Hematopoietic multipotent progenitor cell (in vitro differentiated cells): ENCODE data around the gene ZMYND8. TPM values are rescaled to one million over a fixed set of nuclear protein-coding genes. Genes with fewer than 3 reads are reported as not detected.

Experiments used
- small RNA-seq: library from RNA; depleted of rRNA; stranded (forward); fragments of <200 nt; gene quantifications from one replicate; pipeline ENCODE3, GENCODE V24; 2012
- total RNA-seq: library from RNA; depleted of rRNA; stranded (reverse); fragments of >200 nt; gene quantifications from one replicate; pipeline ENCODE4 v1.2.3, GENCODE V29; 2012

Gene ZMYND8
- total RNA-seq, 1 donor, result 38.2 TPM

Small RNA genes within 50 kb of the gene (small RNA-seq; reads per million reads assigned to genes)
- not detected for gene MIR3616

Other genes with a start within 250 kb of the ZMYND8 start
- 24.8 TPM for gene NCOA3, start 145.2 kb upstream of the ZMYND8 start, total RNA-seq